Stimulated activated CD8-positive, alpha-beta memory T cell treated with anti-CD3 and anti-CD28 coated beads, Interleukin-15, amount 100 ng/mL, for 24 hours (primary cell): ENCODE measurements around the gene LILRB1.
"Not testable (repeated sequence)": the region's sequence is repeated elsewhere in the genome, so short reads cannot be mapped to it uniquely, and the experiment has no call there.

Experiments
- DNase-seq: peaks from one replicate; pipeline ENCODE4 v3.0.0-alpha.2; 2020; ENCODE audit warnings: low read depth

Gene LILRB1

GRCh38 chr19:54624934-54625730 is 5.2 kb upstream of the LILRB1 start:
- DNase-seq, result not testable (repeated sequence)

GRCh38 chr19:54626757-54627156 is 3.5 kb upstream of the LILRB1 start:
- no peak for DNase-seq

DNA sequence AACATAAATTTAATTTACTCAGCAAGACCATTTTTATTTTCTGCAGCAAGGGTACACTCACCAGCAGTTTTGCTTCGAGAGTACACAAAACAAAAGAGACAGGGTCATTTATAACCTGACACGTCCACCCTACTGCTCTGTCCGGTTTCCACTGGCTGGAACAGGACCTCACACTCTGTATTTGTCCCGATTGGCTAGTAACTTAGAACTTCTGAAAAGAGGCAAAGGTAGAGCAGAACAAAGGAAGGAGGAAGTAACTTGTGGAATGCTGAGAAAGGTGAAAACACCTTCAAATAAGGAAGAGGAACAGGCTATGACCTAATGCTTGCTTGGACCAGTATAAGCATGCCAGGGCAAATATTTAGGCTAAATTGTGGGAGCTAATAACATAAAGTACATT is 2.4 kb upstream of the LILRB1 start:
- not testable (repeated sequence) for DNase-seq

DNA sequence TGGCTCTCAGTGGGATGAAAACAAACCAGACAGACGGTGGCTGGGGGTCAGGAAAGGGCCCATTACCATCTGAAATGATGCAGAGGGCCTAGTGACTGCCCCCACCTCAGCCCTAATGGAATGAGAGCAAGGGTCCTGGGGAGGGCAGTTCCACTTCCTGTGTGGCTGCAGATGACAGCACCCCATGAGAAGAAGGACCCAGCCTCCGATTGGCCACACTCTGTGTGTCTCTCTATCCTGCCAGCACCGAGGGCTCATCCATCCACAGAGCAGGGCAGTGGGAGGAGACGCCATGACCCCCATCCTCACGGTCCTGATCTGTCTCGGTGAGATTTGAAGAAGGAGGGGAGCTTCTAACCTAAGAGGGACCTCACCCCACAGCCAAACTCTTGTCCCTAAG is 498 bp downstream of the LILRB1 start:
- DNase-seq, result no peak

DNA sequence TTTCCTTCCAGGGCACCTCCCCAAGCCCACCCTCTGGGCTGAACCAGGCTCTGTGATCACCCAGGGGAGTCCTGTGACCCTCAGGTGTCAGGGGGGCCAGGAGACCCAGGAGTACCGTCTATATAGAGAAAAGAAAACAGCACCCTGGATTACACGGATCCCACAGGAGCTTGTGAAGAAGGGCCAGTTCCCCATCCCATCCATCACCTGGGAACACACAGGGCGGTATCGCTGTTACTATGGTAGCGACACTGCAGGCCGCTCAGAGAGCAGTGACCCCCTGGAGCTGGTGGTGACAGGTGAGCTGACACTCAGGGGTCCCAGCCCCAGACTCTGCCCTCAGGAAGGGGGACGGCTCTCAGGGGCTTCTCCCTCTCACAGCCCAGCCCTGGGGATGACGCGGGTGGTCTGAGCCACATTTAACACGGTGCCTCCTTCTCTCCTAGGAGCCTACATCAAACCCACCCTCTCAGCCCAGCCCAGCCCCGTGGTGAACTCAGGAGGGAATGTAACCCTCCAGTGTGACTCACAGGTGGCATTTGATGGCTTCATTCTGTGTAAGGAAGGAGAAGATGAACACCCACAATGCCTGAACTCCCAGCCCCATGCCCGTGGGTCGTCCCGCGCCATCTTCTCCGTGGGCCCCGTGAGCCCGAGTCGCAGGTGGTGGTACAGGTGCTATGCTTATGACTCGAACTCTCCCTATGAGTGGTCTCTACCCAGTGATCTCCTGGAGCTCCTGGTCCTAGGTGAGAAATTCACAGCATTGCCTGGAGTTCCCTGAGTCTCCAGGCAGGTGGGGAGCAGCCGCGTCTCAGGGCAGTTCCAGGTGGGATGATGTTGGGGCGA is 1.4 kb downstream of the LILRB1 start:
- not testable (repeated sequence) for DNase-seq

- DNase-seq, result not testable (repeated sequence)
Observed at GRCh38 chr19:54632517-54632916, 2.2 kb downstream of the LILRB1 start.

DNA sequence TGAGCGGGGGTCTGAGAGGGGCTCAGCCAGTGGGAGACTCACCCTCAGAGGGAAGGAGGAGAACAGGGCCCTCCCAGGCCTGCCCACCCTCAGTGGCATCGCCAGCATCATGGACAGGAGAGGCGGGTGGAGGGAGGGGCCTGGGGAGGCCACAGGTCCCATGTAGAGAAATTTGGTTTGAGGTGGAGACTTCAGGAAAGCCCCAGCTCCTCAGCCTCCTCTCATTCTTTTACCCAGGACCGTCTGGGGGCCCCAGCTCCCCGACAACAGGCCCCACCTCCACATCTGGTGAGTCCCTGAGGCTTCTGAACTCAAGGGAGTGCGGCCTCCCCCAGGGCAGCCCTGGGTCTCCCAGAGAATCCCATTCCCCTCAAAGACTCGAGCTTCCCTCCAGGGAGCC is 3.1 kb downstream of the LILRB1 start:
- no peak for DNase-seq

GRCh38 chr19:54636081-54636480 is 5.8 kb downstream of the LILRB1 start:
- DNase-seq, result not testable (repeated sequence)

GRCh38 chr19:54638683-54639082 is 8.4 kb downstream of the LILRB1 start:
- DNase-seq, result no peak

DNA sequence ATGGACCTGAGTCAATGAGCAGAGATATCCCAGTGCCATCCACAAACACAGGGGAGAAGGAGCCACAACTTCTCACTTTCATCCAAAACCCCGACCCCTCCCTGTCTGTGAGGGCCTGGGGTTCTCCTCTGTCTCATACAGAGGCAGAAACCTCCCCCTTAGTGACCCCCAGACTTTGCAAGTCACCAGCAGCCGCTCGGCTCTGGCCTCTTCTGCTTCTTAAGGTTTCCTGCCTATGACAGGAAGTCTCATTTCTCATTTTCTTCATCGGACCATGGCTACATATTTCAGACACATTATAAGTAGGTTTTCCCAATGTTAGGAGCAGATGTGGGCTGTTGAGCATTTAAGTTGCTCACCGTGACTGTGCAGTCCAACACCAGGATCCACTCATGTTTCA is 12.7 kb downstream of the LILRB1 start:
- not testable (repeated sequence) for DNase-seq

- not testable (repeated sequence) for DNase-seq
Observed at GRCh38 chr19:54643583-54643982, 13.3 kb downstream of the LILRB1 start.

- no peak for DNase-seq
Observed at GRCh38 chr19:54644056-54644455, 13.8 kb downstream of the LILRB1 start.

DNA sequence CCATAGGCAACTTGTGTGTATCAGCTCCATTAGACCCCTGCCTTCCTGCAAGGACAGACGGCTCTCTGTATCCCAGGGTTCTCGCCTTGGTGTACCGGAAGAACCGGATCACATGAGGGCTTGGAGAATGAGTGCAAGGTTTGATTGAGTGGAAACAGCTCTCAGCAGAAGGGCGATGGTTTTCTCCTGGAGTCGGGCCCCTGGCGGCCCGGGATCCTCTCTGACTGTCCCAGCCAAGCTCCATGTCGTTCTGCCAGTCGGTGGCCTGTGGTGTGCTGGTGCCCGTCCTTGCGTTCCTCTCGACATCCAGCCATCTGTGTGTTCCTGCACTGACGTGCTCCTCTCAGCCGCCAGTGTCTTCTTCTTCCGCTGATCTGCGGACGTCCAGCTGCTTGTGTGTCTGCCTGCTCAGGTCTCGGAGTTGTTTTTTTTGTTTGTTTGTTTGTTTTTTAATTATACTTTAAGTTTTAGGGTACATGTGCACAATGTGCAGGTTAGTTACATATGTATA is 16.1 kb downstream of the LILRB1 start:
- DNase-seq, result no peak

GRCh38 chr19:54648129-54648528 is 17.8 kb downstream of the LILRB1 start:
- no peak for DNase-seq

GRCh38 chr19:54650108-54650655 is 19.9 kb downstream of the LILRB1 start:
- DNase-seq, result no peak

DNA sequence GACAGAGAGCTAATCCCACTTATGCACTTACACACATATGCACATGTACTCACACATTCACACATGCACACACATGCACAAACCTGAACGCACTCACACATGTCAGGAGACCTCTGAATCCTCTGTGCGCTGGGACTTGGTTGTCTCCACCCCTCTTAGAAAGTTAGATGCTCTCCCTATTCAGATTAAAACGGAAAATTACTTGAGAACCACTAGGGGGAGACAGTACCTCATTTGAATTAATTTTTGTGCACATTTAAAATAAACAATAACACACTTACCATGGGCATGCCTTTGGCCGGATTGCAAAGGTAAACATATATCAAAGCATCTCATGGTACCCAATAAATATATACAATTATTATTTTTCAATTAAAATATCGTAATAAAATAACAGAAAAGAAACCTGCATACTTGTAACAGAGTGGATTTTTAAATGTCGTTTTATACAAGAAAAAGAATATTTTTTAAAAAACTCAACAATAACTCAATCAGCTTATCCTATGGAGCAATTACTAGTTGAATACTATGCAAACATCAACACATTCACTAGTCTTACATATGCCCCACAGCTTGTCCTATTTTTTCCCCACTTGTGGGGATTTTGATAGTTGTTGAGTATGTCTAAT is 23.0 kb downstream of the LILRB1 start:
- no peak for DNase-seq

DNA sequence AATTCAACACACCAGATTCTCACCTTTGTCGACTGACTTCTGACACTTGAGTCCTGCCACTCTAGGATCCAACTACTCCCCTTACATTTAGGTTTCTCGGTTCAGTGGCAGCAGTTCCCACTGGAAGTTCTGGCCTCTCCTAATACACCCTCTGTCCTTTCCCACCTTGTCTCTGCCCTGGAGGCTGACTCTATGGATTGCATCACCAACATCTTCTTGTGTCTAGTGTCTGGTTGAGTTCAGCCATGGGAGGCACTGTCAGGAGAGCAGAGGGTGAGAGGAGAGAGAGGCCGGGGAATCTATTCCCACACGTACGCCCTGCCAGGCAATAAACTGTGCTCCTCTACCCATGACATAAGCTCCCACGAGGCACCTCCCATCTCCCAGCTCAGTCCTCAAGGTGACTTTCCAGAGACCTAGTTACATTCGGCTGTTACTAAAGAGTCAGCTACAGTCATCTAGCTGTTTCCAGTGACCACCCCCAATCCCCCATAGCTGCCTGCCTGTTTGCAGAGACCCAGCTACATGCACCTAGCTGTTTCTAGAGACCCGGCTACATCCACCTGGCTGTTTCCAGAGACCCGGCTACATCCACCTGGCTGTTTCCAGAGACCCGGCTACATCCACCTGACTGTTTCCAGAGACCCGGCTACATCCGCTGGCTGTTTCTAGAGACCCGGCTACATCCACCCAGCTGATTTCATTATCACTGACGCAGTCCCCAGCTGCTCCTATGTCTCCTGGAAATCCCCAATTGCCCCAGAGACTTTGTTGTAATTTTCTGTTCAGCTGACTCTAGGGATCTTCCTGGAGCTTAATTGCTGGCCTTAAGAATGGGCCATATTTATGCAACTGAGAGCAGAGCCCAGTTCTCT is 24.4 kb downstream of the LILRB1 start:
- no peak for DNase-seq

DNA sequence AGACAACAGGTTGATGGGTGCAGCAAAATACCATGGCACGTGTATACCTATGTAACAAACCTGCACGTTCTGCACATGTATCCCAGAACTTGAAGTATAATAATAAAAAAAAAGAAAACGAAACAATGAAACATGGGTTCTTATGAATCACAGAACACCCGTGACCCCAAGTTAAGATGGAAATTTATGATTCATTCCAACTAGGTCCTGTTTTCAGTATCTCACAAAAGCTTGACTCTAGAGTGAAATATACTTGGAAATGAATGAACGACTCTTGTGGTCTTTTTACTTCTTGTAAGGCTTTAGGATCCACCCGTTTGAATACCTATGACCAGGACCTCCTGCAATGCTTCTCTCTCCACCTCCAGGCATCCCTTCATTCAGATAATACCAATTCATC is 29.0 kb downstream of the LILRB1 start:
- no peak for DNase-seq

DNA sequence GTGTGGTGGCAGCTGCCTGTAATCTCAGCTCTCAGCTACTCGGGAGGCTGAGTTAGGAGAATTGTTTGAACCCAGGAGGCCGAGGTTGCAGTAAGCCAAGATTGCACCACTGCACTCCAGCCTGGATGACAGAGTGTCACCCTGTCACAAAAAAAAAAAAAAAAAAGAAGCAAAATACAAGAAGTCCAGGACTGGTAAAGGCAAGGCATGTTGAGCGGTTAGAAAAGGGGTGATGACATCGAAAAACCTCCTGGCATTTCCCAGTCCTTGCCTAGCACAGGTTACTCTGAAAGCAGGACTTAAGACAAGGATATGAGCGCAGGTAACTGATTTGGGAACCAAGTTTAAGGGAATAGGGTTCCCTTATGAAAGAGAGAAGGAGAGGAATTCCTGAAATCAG is 30.0 kb downstream of the LILRB1 start:
- no peak for DNase-seq

DNA sequence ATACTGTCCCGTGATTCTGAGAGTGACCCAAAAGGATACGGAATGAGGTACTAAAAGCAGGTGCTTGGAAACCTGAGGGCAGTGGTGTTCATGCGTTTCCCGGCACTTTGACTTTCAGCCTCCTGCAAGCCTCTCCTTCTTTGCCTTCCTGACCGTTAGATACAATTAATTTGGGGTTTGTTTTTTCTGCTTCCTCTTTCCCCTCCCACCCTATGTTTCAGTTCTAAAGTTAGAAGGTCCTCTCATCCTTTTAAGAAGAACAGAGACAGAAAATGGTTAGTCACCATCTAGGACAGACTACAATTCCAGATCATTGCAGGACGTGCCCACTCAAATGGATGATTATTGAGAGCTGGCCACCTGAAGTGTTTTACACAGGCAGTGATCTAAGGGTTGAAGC is 30.7 kb downstream of the LILRB1 start:
- no peak for DNase-seq

DNA sequence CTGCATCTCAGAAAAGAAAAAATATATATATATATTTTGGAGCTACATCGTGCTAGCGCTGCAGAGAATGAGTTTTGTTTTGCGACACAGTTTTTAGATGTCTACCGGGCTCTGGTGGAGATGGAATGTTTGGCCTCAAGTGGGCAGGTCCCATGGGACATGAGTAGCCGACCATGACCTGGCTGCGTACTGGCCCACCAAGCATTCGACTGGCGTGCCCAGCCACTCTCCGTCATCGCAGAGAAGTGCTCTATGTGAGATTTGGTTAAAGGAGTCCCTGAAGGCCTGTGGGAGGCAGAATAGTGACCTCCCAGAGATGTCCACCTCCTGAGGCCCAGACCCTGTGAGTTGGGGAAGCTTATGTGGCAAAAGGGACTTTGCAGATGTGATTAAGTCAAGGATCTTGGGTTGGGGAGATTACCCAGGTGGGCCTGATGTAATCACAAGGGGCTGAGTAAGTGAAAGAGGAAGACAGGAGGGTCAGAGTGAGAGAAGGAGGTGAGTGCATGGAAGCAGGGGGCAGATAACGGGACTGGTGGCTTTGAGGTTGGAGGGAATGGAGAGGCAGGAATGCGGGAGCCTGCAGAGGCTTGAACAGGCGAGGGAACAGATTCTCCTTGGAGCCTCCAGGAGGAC is 31.7 kb downstream of the LILRB1 start:
- DNase-seq, result no peak
